IgD-negative memory B cell (primary cell): Measurements from ENCODE around the gene SMARCD1. TPM values are rescaled to one million over a fixed set of nuclear protein-coding genes. Genes with fewer than 3 reads are reported as not detected.

Experiments used
- H3K27ac Mint-ChIP-seq, 3 donors: one replicate each; pipeline ENCODE4 v1.8.0; 2020 to 2022; ENCODE audit warnings: mild to moderate bottlenecking in 3 of 3, mixed read lengths in 3 of 3, moderate library complexity in 1 of 3
- H3K27me3 Mint-ChIP-seq: one replicate; pipeline ENCODE4 v1.8.0; 2021; ENCODE audit warnings: mixed read lengths
- H3K36me3 Mint-ChIP-seq: one replicate; pipeline ENCODE4 v1.8.0; 2020; ENCODE audit warnings: mild to moderate bottlenecking, mixed read lengths
- H3K4me1 Mint-ChIP-seq, 3 donors: one replicate each; pipeline ENCODE4 v1.8.0; 2020 to 2022; ENCODE audit warnings: mixed read lengths in 3 of 3, mild to moderate bottlenecking in 1 of 3
- H3K4me3 Mint-ChIP-seq, 4 donors: one replicate each; pipeline ENCODE4 v1.8.0; 2020 to 2022; ENCODE audit warnings: mild to moderate bottlenecking in 4 of 4, mixed read lengths in 4 of 4, moderate library complexity in 3 of 4
- H3K9me3 Mint-ChIP-seq, 3 donors: one replicate each; pipeline ENCODE4 v1.8.0; 2020 to 2021; ENCODE audit warnings: mixed read lengths in 3 of 3, mild to moderate bottlenecking in 1 of 3
- polyA plus RNA-seq: library from polyadenylated mRNA; unstranded; fragments of 300-500 nt; fragmentation: Illumina TruSeq; gene quantifications from one replicate; pipeline ENCODE4 v1.2.3, GENCODE V29; 2021

The SMARCD1 gene
- polyA plus RNA-seq, 1 donor from 2014 or later, result 27.9 TPM

GRCh38 chr12:50102131-50102531 is 17.0 kb downstream of the SMARCD1 start:
- Mint-ChIP-seq H3K4me3 (no peak overlapping the region), H3K27me3 (no peaks in the 10 kb centered on the region), H3K4me1 (peaks cover 0 to 3% (median 2%) of the 10 kb centered on the region in 3 donors), H3K36me3 (peaks cover 5% of the 10 kb centered on the region), H3K27ac (peak overlapping the region in 1 of 3 donors; percentile 64), H3K9me3 (no peaks in the 10 kb centered on the region)

DNA sequence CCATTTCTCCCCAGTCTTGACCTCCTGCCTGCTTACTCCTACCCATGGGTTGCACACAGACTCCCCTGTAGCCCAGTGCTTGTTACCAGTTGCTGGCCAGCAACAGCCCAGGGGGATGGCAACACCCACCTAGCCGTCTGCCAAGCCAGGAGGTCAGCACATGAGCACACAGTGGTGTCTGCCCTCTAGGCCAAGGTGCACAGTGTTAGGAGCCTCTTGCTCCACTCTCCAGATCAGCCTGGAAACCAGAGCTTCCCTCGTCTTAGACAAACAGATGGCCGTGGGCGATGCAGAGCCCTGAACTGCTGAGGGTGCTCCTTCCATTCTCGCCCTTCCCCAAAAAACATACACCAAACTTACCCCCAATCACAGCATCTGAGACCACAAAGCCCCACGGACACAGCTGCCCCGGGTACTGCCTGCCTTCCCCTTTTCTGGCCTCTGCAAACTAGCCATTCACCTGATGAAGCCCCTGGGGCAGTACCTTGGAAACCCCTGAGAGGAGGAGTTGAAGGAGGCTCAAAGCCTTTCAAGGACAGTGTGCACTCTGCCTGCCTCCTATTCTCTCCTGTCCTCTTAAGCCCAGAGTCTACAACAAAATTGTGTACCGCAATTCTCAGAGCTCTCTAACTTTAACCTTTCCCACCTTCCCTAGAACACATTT is 17.6 kb downstream of the SMARCD1 start:
- peak overlapping the region in 1 of 3 donors; percentile 64 for H3K27ac Mint-ChIP-seq
- H3K4me1 Mint-ChIP-seq, result peaks cover 0 to 4% (median 2%) of the 10 kb centered on the region in 3 donors
- H3K9me3 Mint-ChIP-seq, result no peaks in the 10 kb centered on the region
- no peak overlapping the region for H3K4me3 Mint-ChIP-seq
- H3K27me3 Mint-ChIP-seq, result no peaks in the 10 kb centered on the region
- H3K36me3 Mint-ChIP-seq, result peaks cover 5% of the 10 kb centered on the region

DNA sequence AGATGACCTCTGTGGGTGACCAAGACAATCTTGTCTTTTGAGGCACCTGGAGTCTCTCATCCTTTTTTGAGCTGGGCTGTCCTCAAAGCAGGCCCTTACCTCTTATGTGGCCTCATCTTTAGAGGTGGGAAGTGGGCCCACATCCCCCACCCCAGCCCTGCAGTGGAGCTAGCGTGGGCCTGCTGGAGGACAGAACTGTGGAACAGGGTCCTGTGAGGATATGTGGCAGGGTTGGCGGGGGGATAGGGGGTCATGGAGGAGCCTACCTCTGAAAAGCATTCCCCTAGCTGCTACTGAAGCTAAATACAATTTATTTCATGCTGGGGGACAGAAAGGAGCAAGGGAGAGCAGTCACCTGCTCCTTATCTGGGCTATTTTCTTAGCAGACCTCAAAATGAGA is 18.2 kb downstream of the SMARCD1 start:
- Mint-ChIP-seq H3K27me3 (no peaks in the 10 kb centered on the region), H3K36me3 (peaks cover 1% of the 10 kb centered on the region), H3K4me3 (no peak overlapping the region), H3K9me3 (no peaks in the 10 kb centered on the region), H3K27ac (peak overlapping the region in 1 of 3 donors; percentile 64), H3K4me1 (peaks cover under 1 to 6% (median 3%) of the 10 kb centered on the region in 3 donors)

GRCh38 chr12:50103767-50104321 is 18.7 kb downstream of the SMARCD1 start, which contains the start of gene GPD1:
TSS of gene GPD1 (plus strand) at chr12:50104008. CDS start at chr12:50104051, 43 bp downstream.
- peak within 1 kb of the TSS in 2 of 3 donors; percentile 64 for H3K27ac Mint-ChIP-seq
- no peaks in the 10 kb centered on the region for H3K9me3 Mint-ChIP-seq
- H3K27me3 Mint-ChIP-seq, result no peaks in the 10 kb centered on the region
- H3K4me3 Mint-ChIP-seq, result no peak within 1 kb of the TSS
- peaks cover 4 to 11% (median 6%) of the 10 kb centered on the region in 3 donors for H3K4me1 Mint-ChIP-seq
- peaks cover 1% of the 10 kb centered on the region for H3K36me3 Mint-ChIP-seq

DNA sequence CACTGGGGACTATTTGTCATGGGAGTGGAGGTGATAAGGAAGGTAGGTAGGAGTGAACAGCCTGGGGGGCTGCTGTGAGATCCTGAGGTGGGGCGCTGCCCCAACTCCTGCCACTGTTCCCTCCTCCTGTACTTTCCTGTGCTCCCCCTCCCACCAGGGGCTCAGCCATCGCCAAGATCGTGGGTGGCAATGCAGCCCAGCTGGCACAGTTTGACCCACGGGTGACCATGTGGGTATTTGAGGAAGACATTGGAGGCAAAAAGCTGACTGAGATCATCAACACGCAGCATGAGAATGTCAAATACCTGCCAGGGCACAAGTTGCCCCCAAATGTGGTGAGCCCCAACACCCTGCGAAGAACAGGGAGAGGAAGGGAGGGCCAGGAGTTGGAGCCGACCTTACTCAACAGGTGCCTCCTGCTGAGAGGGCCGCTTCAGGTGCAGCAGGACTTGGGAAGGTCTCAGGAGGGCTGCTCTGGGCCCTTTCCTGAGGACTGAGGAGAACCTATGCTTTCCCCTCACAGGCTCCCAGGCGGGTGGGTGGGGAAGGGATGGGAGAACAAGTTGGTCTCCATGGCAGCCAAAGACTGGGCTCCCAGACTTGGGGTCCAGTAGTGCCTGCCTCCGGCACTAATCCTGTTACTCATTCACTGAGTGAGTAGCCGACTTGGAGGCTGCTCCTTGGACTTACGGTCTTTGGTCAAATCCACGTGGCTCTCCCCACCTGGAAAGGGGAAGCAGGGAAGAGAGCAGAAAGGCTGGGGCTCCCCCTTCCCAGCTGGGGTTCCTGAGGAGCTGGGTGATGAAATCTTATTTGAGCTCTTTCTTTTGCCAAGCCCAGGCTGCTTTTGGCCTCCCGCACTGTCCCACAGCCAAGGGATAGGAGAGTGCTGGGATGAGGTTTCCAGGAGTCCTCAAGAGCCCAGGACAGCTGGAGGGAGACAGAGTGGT is 19.6 kb downstream of the SMARCD1 start:
- peaks cover 4 to 11% (median 6%) of the 10 kb centered on the region in 3 donors for H3K4me1 Mint-ChIP-seq

DNA sequence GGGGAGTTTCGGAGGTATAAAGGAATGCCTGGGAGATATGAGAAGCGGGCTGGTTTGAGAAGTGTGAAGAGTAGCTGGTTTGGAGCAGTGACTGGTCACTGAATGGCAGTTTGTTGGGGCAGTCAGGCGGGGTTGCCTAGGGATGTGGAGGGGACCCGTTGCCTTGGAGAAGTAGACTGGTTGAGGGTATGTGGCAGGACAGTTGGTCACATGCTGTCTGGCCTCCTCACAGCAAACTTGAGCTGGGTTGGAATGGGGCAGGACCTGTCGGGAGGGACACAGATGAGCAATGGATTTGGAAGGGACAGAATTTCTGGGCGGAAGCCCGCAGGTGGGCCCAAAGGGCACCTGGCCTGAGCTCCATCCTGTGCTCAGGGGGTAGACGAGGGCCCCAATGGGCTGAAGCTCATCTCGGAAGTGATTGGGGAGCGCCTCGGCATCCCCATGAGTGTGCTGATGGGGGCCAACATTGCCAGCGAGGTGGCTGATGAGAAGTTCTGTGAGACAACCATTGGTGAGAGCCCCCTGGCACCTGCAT is 20.8 kb downstream of the SMARCD1 start:
- H3K4me1 Mint-ChIP-seq, result peaks cover 11 to 19% (median 15%) of the 10 kb centered on the region in 3 donors
- H3K27ac Mint-ChIP-seq, result peak overlapping the region in 2 of 3 donors; percentile 14 to 53
- H3K4me3 Mint-ChIP-seq, result no peak overlapping the region
- peaks cover 1% of the 10 kb centered on the region for H3K36me3 Mint-ChIP-seq
- no peaks in the 10 kb centered on the region for H3K27me3 Mint-ChIP-seq
- H3K9me3 Mint-ChIP-seq, result no peaks in the 10 kb centered on the region

More for the DNA sequence above, 19.6 kb downstream of the SMARCD1 start:
- Mint-ChIP-seq H3K36me3 (peaks cover 1% of the 10 kb centered on the region), H3K27me3 (no peaks in the 10 kb centered on the region), H3K9me3 (no peaks in the 10 kb centered on the region), H3K27ac (peak overlapping the region in 1 of 3 donors; percentile 64), H3K4me3 (no peak overlapping the region)

DNA sequence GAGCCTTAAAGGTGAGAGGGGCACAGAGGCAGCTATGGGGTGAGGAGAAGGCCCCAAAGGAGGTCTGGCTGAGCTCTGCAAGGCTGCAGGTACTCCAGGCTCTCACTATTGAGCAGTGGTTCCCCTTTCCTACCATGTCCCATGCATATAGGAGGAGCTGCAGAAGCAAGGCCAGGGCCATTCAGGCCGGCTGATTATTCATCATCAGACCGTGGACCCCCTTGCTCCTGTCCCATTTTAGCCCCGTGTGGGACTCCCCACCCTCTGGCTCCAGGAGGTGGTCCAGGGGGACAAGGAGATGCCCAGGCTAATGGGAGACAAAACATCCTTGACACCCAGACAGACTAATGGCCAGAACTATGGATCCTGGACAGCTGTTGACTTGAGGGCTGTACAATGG is 21.8 kb downstream of the SMARCD1 start:
- peak overlapping the region in 2 of 3 donors; percentile 36 to 69 for H3K27ac Mint-ChIP-seq
- H3K4me3 Mint-ChIP-seq, result peak overlapping the region in 1 of 4 donors; percentile 34

GRCh38 chr12:50107416-50108268 is 22.5 kb downstream of the SMARCD1 start:
- Mint-ChIP-seq H3K36me3 (peaks cover 1% of the 10 kb centered on the region), H3K27ac (peak overlapping the region in 1 of 3 donors; percentile 36)

More for the DNA sequence above, 21.8 kb downstream of the SMARCD1 start:
- Mint-ChIP-seq H3K36me3 (peaks cover 1% of the 10 kb centered on the region), H3K4me1 (peaks cover 17 to 22% (median 17%) of the 10 kb centered on the region in 3 donors), H3K9me3 (no peaks in the 10 kb centered on the region), H3K27me3 (no peaks in the 10 kb centered on the region)

GRCh38 chr12:50109319-50109718 is 24.2 kb downstream of the SMARCD1 start:
- Mint-ChIP-seq H3K4me3 (no peak overlapping the region), H3K27me3 (no peaks in the 10 kb centered on the region), H3K27ac (peak overlapping the region in 2 of 3 donors; percentile 71 to 86), H3K9me3 (no peaks in the 10 kb centered on the region), H3K4me1 (peaks cover 18 to 26% (median 18%) of the 10 kb centered on the region in 3 donors), H3K36me3 (peaks cover 1% of the 10 kb centered on the region)

More at GRCh38 chr12:50107416-50108268, 22.5 kb downstream of the SMARCD1 start:
- Mint-ChIP-seq H3K9me3 (no peaks in the 10 kb centered on the region), H3K4me1 (peaks cover 17 to 22% (median 17%) of the 10 kb centered on the region in 3 donors), H3K4me3 (peak overlapping the region in 2 of 4 donors; percentile 34 to 49), H3K27me3 (no peaks in the 10 kb centered on the region)

- Mint-ChIP-seq H3K4me1 (peaks cover 21 to 28% (median 22%) of the 10 kb centered on the region in 3 donors), H3K9me3 (no peaks in the 10 kb centered on the region), H3K27me3 (no peaks in the 10 kb centered on the region), H3K36me3 (peaks cover 1% of the 10 kb centered on the region), H3K27ac (peak overlapping the region; percentile 91 to 99 (median 98)), H3K4me3 (peak overlapping the region; percentile 93 to 99 (median 98))
Measured at GRCh38 chr12:50110127-50110761, 25.1 kb downstream of the SMARCD1 start.

GRCh38 chr12:50110762-50111351 is 25.7 kb downstream of the SMARCD1 start:
- Mint-ChIP-seq H3K4me3 (peak overlapping the region; percentile 93 to 99 (median 98)), H3K36me3 (peaks cover under 1% of the 10 kb centered on the region), H3K27ac (peak overlapping the region; percentile 91 to 99 (median 98)), H3K27me3 (no peaks in the 10 kb centered on the region), H3K9me3 (no peaks in the 10 kb centered on the region), H3K4me1 (peaks cover 22 to 32% (median 23%) of the 10 kb centered on the region in 3 donors)

- peak overlapping the region; percentile 93 to 99 (median 98) for H3K4me3 Mint-ChIP-seq
- no peaks in the 10 kb centered on the region for H3K9me3 Mint-ChIP-seq
- H3K36me3 Mint-ChIP-seq, result no peaks in the 10 kb centered on the region
- no peaks in the 10 kb centered on the region for H3K27me3 Mint-ChIP-seq
- H3K4me1 Mint-ChIP-seq, result peaks cover 22 to 34% (median 26%) of the 10 kb centered on the region in 3 donors
- peak overlapping the region; percentile 91 to 99 (median 98) for H3K27ac Mint-ChIP-seq
Measured at GRCh38 chr12:50111395-50111692, 26.2 kb downstream of the SMARCD1 start.
